Stimulated activated CD4-positive, alpha-beta T cell treated with anti-CD3 and anti-CD28 coated beads, Interleukin-1b, Interleukin-23, amount 100 ng/mL, for 1 hour (primary cell): Measurements from ENCODE around the gene ATP2B2.
"Not testable (repeated sequence)": the region's sequence is repeated elsewhere in the genome, so short reads cannot be mapped to it uniquely, and the experiment has no call there.

Source experiments
- DNase-seq, 2 donors: peaks; one replicate each; pipeline ENCODE4 v3.0.0-alpha.2; 2020; ENCODE audit warnings: low read depth in 2 of 2

The ATP2B2 gene

DNA sequence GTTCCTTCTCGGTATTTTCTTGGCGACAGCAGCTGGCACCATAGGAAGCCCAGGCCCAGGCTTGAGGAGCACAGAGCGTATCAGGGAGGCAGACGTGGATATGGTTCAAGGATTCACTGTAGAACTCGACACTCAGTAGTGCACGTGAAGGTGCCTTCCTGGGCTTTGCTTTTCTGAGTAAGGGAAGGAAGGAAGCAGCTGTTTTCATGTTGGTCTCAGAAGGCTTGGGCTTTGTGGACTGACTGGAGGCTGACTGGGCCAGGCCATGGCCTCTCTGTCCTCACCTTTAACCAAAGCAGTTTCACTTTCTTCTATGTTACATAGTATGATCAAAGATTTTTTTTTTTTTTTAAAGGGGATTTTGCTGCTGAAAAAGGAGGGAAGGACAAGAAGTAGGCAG is 205.7 kb downstream of the ATP2B2 start:
- no peak for DNase-seq

DNA sequence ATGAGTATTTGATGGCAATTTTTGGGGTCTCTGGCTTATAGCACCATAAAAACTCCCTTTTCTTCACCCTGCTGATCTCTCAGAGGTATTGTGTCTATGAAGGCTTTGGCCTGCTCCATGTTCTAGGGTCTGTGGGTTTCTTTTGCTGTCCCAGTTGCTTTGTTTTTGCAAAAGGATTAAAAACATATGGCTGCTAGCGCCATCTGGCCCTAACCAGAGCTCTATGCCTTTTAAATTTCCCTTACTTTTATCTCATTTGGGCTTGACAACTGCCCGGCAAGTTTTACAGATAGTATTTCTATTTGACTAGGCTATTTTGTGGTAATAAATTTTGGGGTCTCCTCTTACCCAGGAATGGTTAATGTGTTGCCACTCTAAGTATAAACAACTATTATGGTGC is 206.2 kb downstream of the ATP2B2 start:
- no peak for DNase-seq

DNA sequence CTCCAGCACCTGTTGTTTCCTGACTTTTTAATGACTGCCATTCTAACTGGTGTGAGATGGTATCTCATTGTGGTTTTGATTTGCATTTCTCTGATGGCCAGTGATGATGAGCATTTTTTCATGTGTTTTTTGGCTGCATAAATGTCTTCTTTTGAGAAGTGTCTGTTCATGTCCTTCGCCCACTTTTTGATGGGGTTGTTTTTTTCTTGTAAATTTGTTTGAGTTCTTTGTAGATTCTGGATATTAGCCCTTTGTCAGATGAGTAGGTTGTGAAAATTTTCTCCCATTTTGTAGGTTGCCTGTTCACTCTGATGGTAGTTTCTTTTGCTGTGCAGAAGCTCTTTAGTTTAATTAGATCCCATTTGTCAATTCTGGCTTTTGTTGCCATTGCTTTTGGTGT is 207.3 kb downstream of the ATP2B2 start:
- DNase-seq: not testable (repeated sequence)

DNA sequence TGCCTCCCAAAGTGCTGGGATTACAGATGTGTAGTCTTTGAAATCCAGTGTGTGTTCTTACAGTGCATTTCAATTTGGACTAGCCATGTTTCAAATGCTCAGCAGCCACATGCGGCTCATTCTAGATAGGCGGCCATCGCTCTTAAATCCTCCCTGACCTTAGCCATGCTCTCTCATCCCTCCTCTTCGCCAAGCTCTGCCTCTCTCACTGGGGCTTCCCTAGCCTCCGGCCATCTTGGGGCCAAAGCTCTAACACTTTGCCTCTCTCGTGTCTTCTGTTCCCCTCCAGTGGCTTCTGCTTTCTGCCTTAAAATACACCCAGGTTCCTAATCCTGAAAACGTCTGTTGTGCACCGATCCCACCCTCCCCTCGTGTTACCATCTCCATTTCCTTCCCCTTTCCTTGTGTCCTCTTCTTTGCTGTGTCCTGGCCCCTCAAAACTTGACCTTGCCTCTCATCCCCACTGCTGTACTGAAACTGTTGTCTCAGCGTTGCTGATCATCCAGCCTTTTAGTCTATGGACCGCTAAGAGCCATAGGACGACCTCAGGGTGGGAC is 211.3 kb downstream of the ATP2B2 start:
- DNase-seq: no peak

DNA sequence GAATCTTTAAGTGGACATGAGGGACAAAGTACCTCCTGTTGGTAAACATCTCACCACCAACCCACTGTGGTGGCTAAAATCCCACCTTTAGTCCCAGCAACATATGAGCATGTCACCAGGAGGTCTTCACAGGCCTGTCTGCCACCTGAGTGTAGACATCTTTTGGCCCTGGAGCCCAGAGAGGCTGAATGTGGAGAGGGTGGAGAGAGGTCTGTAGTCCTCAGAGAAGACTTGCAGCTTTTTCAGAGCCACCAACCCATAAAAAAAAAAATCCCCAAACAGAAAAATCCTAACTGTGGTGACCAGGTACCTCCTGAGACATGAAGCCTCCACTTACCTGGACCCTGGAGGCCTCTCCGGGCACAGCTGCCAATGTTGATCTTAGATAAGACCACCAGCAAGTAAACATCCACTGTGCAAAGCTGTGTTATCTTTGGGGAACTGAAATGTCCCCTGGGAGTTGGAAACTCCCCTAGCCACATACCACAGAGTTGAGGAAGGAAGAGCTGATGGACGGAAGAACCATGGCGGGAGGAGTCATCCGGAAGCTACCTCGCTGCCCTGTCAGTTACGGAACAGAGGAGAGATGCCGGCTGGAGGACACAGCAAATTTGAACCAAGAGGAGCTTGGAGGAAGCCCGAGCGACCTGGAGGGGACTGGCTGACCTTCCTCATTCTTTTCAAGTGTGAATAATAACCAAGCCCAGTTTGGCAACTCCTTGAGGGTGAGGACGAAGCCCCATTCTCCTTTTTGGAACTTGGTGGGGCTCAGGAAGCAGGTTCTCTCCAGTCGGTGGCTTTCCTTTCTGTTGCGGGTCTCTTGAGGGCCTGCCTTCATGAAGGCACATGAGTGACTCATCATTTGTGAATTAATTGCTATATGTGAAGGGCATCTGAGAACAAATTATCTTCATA is 212.6 kb downstream of the ATP2B2 start, which contains the start of gene GHRL:
Gene GHRL (minus strand): TSS at position 443 of the 915 bp plus-strand sequence. CDS start 2,767 bp downstream, outside the sequence.
- no peak for DNase-seq

DNA sequence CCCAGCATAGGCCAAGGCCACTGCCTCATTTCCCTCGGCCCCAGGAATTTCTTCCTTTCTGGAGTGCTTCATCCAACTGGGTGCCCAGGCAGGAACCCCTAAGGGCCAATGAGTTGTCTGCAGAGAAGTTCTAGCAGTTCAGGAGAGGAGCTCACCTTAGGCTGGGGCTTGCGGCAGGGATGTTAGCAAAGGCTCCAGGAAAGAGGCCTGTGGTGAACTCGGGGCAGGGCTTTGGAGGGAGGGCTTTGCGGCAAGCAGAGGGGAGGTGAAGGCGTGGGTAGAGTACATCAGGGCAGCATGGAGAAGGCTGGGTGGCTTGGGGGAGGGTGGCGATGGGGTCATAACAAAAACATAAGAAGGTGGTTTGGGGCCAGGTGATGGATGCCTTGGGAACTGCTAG is 213.7 kb downstream of the ATP2B2 start:
- no peak for DNase-seq

DNA sequence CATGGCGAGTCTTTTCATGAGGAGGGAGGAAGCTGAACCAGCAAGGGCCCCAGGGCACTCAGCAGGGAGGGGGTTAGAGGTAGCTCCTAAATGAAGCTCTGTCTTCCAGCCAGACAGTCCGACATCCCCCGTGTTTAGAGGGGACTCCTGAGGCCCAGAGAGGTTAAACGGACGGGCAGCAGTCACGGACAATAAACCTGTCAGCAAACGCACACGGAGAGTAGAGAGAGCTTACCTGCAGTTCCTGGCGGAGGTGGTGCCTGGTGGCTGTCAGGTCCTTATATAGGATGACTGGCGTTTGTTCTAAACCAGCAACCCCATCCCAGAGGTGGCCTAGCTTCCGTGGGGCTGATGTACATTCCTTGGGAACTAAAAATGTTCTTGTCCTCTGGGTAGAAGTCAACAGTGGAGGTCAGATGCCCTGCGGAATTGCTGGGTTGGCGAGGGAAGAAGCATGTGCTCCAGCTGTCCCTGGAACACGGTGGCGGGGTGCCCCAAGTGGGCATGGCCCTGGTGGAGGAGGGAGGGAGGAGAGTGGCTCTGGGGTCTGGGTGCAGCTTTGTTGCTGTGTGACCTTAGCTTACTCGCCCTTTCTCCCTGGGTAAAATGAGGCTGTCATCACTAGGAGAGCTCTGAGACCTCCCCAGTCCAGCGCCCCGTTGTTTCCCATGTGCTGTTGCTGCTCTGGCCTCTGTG is 214.8 kb downstream of the ATP2B2 start:
- no peak for DNase-seq

DNA sequence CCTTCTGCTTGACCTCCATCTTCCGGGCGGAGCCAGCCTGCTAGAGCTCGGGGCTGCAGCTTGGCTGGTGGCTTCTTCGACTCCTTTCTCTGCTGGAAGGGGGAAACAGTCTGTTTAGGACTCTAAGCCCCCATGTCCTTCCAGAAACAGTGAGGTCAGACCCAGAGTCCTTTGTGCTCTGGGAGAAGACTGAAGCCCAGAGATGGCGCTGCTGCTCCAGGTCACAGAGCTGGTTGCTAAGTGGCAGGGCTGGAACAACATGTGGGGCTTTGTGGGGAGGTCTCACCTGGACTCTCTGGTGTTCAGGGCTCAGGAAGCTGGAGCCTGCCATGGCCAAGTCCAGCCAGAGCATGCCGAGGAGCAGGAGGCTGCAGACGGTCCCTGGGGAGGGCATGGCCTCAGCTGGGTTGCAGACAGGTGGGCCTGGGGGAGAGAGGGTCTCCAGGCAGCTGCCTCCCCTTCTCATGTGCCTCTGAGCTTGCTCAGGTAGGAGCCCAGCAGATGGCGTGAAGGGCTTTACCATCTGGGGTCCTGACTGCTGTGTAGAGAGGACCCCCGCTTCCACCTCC is 215.5 kb downstream of the ATP2B2 start:
- no peak for DNase-seq

DNA sequence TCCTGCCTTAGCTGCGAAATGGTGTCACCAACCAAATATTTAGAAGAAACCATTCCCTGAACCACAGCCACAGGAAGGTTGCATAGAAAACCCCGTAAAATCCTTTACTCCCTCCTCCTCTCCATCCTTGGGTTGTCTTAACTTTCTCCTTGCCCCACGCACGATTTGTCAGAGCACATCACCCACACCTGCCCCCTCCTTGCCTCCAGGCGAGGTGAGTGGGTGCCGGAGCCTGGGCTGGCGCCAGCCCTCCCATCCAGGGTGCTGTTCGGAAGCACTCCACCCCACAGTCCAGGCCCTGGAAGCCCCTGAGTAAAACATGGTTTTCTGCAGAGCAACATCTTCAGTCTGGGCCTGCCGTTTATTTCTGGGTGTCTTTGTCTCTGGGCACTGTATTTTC is 216.3 kb downstream of the ATP2B2 start:
- DNase-seq: no peak

DNA sequence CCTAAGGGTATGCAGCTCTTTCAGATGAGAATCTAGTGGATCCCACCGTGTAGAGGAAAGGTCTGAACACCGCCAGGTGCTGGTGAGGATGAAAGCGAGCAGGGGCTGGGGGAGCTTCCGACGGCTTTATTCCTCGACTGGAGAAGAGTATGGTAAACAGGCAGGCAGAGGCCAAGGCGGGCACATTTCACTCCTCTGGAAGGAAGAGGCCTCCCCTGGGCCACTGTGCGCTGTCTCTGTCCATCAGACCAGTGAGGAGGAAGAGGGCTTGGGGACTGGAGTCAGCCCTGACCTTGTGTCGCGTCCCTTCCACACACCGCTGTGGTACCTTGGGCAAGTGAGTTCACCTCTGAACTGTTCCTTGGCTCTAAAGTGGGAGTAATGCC is 216.8 kb downstream of the ATP2B2 start:
- no peak for DNase-seq

DNA sequence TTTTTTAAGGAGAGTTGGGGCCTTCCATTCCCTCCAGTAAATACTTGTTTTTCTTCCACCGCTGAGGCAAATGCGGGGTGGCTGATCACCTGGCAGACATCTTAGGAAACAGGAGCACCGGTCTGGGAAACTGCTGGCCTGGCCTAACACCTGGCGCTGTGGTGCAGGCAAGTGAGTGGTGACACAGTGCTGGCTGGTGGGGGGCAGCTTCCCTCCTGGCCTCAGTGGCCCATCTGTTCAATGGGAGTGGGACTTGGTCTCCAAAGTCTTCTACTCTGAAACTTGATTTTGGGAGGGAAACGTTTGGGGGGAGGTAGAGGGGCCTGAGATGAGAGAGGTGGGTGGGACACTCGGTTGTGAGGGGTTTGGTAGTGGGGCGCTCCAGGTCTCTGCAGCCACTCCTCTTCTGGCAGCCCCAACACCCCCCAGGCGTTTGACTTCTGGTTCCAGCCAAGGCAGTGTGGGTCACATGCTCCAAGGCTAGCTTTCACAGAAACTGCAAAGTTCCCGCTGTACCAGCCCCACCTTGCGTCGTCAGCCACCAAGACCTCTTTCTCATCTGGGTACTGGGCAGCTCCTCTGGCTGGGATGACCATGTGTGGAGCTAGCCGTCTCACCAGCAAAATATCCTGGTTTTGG is 217.3 kb downstream of the ATP2B2 start:
- no peak for DNase-seq

DNA sequence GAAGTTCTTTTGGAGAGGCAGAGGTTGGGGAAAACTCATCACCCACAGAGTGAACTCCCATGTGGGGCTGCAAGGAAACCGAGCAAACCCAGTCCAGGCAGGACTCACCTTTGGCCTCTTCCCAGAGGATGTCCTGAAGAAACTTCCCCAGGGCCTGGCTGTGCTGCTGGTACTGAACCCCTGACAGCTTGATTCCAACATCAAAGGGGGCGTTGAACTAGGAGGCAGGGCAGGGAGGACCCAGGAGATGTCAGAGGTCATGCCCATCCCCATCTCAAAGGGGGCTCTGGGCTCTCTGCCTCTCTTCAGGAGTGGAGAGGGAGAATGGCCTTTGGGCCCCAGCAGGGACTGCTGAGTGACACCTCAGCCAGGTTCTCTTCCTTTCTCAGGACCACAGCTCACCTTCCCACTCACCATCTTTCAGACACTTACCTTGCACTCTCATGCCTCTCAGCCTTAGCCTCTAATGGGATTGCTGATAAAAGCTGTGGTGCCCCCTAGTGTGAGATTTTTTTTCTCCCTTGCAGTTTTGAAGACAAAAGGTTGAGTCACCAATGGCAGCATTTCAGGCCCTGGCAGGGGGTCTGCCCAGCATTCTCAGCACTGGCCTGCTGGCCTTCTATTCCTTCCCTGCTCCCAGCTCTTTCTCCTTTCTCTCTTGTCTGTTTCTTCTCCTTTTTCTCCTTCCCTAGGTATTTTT is 218.6 kb downstream of the ATP2B2 start:
- no peak for DNase-seq

DNA sequence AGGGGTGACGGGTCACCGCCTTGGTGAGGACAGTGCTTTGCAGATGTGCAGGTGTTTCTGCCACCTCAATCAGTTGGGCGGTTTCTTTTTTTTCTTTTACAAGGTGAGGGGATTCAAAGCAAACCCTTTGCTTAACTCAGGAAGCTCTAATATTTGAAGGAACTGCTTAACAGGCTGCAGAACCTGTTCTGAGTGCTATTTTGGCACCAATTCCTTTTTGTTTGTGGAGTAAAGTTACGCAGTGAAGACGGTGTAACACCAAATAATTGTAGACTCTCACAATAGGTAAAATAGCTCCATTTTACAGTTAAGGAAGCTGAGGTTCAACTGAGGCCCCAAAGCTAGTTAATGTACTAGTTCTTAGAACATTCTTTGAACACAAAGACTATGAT is 219.3 kb downstream of the ATP2B2 start:
- DNase-seq: no peak

DNA sequence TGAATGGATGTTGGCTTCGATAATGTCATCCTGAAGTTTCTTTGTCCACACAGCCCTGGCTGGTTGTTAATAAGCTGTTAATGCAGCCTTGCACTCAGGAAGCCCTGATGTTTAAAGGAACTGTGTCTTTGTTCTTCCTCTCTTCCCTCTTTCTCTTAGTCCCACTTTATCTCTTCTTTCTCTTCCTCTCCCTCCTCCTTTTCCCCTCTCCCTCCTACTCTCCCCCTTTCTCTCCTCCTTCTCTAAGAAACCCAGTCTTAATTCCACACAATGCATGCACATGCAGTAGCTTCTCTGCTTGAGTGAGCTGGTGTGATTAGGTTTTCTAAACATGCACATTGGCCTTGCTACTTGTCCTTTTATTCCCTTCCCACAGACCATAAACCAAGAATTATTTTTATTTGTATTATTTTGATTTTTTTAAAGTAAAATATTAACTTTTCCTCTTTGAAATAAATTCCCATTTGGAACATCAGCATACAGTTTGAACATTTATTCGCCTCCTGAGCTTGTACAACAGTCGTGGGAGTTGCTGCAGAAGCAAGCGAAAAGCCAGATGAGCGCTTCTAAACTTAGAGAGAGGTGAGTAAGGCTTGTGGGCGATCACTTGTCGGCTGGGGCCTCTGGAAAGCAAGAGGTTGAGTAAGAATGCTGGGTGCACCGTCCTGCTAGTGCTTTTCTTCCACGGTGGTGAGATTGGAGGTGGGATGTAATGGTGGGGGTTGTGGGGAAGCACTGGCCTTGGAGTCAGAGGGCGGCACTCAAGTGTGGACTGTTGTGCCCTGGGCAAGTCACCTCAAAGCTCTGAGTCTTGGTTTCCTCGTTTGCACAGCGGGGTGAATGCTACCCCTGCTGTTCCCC is 219.9 kb downstream of the ATP2B2 start:
- no peak for DNase-seq

DNA sequence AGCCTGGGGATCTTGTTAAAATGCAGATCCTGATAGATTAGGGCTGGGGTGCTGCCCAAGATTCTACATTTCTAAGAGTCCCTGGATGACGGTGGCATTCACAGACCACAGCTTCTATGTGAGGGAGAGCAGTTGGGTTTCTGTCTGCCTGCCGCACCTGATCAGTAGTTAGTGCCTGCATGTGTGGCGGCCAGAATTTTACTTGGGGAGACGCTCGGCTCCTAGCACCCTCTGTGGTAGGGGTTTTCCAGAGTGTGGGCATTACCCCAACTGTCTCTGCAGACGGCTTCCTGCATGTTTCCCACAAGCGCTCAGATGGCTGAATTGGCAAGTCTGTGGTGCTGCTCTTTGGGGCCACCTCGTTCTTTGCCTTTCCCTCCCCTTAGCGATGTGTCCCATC is 220.9 kb downstream of the ATP2B2 start:
- DNase-seq: peak in 1 of 2 donors; percentile 7

DNA sequence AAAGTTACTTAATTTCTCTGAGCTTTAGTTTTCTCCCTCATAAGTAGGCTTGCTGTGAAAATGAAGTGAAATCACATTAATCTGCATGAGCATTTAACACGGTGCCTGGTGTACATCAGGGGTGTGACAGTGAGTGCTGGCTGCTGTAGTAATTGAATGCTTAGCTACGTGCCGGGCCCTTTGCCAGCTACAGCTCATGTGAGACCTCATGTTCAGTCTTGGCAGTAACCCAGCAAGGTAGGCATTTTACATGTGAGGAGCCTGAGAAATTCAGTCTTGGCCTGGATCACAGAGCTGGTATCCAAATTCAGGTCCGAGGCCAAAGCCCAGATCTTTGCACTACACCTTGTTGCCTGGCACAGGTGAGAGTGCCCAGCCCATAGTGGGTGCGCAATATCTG is 221.7 kb downstream of the ATP2B2 start:
- no peak for DNase-seq

DNA sequence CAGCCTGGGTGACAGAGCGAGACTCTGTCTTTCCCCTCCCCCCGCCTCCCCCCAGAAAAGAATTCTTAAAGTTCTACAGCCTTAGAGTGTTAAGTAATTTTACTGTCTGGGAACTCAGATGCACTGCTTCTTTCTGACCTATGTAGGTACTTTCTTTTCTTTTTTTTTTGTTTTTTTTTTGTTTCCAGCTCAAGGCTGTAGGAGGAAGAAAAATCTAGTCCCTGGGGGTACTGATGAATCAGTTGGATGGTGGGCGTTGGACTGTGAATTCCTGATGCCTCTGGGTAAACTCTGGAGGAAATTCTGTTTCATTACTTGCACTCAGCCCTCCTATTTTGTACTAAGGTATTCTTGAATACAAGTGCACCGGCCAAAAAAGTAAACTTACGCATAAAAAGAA is 223.4 kb downstream of the ATP2B2 start:
- no peak for DNase-seq

DNA sequence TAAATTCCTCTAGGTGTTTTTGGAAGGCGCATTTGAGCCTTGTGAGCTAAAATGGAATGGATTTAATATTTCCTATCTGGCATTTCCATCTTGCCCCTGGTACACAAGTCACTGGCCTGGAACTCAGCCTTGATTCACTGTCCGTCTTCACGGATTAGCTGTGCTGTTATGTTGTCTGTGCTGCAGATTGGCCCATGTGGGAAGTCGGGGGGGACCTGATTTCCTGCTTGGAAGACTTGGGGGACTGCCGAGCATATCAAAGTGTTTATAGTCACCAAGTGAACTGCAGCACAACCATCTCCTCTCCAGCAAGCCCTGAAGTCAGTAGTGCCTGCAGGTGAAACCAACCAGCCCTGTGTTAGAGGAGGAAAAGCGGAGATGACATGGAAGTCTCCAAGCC is 224.8 kb downstream of the ATP2B2 start:
- DNase-seq: no peak

DNA sequence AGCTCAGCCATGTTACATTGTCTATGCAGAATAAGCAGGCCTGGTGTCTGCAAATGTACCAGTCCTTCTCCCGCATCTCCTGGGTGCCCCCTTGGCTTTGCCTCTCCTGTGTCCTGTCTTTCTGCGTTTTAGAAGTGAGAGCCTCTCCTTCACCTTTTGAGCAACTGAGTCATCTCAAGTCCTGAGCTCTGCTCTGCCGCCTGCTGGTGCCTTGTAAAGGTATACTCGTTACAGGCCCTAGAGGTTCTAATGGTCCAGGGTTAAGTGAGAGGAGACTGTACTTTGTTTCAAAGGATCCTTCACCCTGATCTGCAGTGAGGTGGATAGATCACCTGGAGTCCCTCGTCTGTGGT is 225.2 kb downstream of the ATP2B2 start:
- DNase-seq: no peak

DNA sequence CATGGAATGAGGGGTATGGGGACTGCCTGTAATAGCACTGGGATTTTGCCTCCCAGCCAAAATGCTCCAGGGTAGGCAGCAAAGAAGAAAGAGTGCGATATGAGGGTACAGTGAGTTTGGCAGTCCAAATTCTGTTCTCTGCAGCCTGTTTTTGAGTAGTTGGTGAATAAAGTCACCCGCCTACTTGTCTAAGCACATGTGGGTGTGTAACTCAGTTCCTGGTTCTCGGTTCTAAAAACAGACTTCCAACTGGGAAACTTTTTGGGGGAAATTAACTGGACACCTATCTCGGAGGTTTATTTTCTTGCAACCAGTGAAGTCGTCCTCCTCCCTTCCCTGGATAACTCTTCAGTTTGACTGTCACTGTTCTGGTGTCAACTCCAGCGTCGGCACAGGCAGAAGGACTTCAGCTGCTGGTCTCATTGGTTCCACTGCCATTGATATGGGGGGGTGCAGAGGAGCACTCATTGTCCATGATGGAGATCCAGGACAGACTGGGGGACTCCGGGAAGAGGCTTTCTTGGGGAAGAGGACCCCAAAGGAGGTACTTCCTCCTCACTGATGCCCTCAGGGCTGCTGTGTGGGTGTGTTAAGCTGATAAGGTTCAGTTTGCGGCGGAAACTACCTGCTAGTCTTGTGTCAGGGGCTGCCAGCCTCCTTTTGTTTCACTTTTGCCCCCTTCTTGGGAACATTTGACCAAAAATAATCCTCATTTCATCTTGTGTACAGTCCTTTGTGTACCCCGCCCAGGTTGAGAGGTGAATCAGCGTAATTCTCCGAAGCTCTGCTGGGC is 225.8 kb downstream of the ATP2B2 start:
- no peak for DNase-seq
